Panc1 (cell line): ENCODE results near the gene ADAMTS2. TPM values are rescaled to one million over a fixed set of nuclear protein-coding genes. Genes with fewer than 3 reads are reported as not detected.

Experiments used
- ATAC-seq: fragments of 200-7000 bp; cut with Tn5 transposase; 2 replicates; pipeline ENCODE4 v1.9.1; 2020; ENCODE audit warnings: mild to moderate bottlenecking, moderate library complexity
- BruUV-seq: library from RNA; stranded (reverse); fragments of 400-500 nt; replicated peaks from 2 replicates; lab custom pipeline; 2021; lab: Mats Ljungman, UMichigan
- CTCF ChIA-PET: fragments of 300-600 bp; sonication (Branson Sonifier 250); formaldehyde crosslinking; loops from one replicate; lab custom pipeline; 2022; ENCODE audit warnings: antibody characterized with exemption; lab: Charles Lee
- POLR2A ChIA-PET: fragments of 300-600 bp; sonication (Branson Sonifier 250); formaldehyde crosslinking; loops from one replicate; lab custom pipeline; 2022; ENCODE audit warnings: antibody characterized with exemption; lab: Charles Lee
- DNase-seq: peaks from one replicate; pipeline ENCODE4 v3.0.0-alpha.2; 2010; ENCODE audit warnings: low read depth, low spot score
- H3K27ac ChIP-seq: 2 replicates; pipeline ENCODE4 v1.5.1; 2011; ENCODE audit warnings: mild to moderate bottlenecking, low read length, inconsistent platforms
- H3K27me3 ChIP-seq: fragments of 200-500 bp; sonication (Bioruptor generic); 2 replicates; pipeline ENCODE4 v1.6.0; 2014; ENCODE audit warnings: low read length, inconsistent platforms; ENCODE audit not compliant: control insufficient read depth, insufficient read depth
- H3K36me3 ChIP-seq: fragments of 200-500 bp; sonication (Bioruptor generic); 2 replicates; pipeline ENCODE4 v1.5.1; 2014; ENCODE audit warnings: inconsistent platforms, mild to moderate bottlenecking, low read length, moderate library complexity; ENCODE audit not compliant: control insufficient read depth, insufficient read depth
- H3K4me1 ChIP-seq: 2 replicates; pipeline ENCODE4 v1.5.1; 2011; ENCODE audit warnings: inconsistent platforms, mild to moderate bottlenecking, low read length, moderate library complexity; ENCODE audit not compliant: control insufficient read depth, insufficient read depth
- H3K4me3 ChIP-seq, 2 experiments: 2 replicates each; pipeline ENCODE4 v1.5.1; 2011 to 2012; ENCODE audit warnings: low read depth in 2 of 2, low read length in 2 of 2, mild to moderate bottlenecking in 2 of 2, inconsistent platforms in 1 of 2, moderate library complexity in 1 of 2
- H3K9me3 ChIP-seq: fragments of 200-500 bp; sonication (Bioruptor generic); 2 replicates; pipeline ENCODE4 v1.5.1; 2014; ENCODE audit warnings: low read depth, mild to moderate bottlenecking, inconsistent platforms, low read length, moderate library complexity; ENCODE audit not compliant: control insufficient read depth, insufficient read depth
- CTCF ChIP-seq: fragments of 450-650 bp; IDR thresholded peaks from 2 replicates; pipeline ENCODE4 v1.5.1; 2017; ENCODE audit warnings: mild to moderate bottlenecking
- POLR2AphosphoS5 ChIP-seq: IDR thresholded peaks from 2 replicates; pipeline ENCODE4 v1.6.1; 2012; ENCODE audit warnings: mild to moderate bottlenecking, low read depth, low read length, moderate library complexity
- REST ChIP-seq, 2 experiments: IDR thresholded peaks; 2 replicates each; pipeline ENCODE4 v1.6.1; 2011 to 2012; ENCODE audit warnings: low read depth in 2 of 2, control low read depth in 1 of 2, low read length in 1 of 2, mild to moderate bottlenecking in 1 of 2, moderate library complexity in 1 of 2; ENCODE audit not compliant: insufficient read depth in 1 of 2
- SIN3A ChIP-seq: IDR thresholded peaks from 2 replicates; pipeline ENCODE4 v1.6.1; 2012; ENCODE audit warnings: low read depth, mild to moderate bottlenecking, low read length, moderate library complexity, borderline replicate concordance; ENCODE audit not compliant: insufficient read depth
- TCF7L2 ChIP-seq: IDR thresholded peaks from 2 replicates; pipeline ENCODE4 v1.6.1; 2011; ENCODE audit warnings: mild to moderate bottlenecking, low read depth, low read length, inconsistent platforms
- in situ Hi-C: cut with HindIII; loops from 2 replicates; pipeline ENCODE4 v1.10.0; 2016; ENCODE audit warnings: low sequenced_read_pairs, low pct_unique_long_range_greater_than_20kb
- intact Hi-C: fragments of 100-400 bp; cut with micrococcal nuclease; formaldehyde crosslinking; loops from one replicate; pipeline ENCODE4 v1.10.0; 2022; ENCODE audit not compliant: unreplicated experiment
- total RNA-seq: library from RNA; stranded (reverse); gene quantifications from one replicate; pipeline ENCODE4 v1.2.1, GENCODE V29; 2021; ENCODE audit not compliant: unreplicated experiment

The ADAMTS2 gene
- total RNA-seq, 1 experiment from 2014 or later, result 0.13 TPM

- intact Hi-C loops (no loop called here), in situ Hi-C loops (no loop called here)
- Histone ChIP-seq H3K4me1 (no peaks in the 10 kb centered on the region), H3K27ac (no peak overlapping the region), H3K36me3 (no peaks in the 10 kb centered on the region), H3K4me3 (no peak overlapping the region), H3K9me3 (no peaks in the 10 kb centered on the region), H3K27me3 (no peaks in the 10 kb centered on the region)
- POLR2A ChIA-PET, result no interaction called here
- TF ChIP-seq TCF7L2 (no peak), POLR2AphosphoS5 (no peak), CTCF (no peak), REST (IDR thresholded peaks at IDR 0.05; ENCODE audit: insufficient read depth in 1 of 2, low read depth in 2 of 2, low read length in 1 of 2) (no peak), SIN3A (no peak)
- no TSS peak for BruUV-seq
- ATAC-seq (no peak), DNase-seq (no peak)
- CTCF ChIA-PET, result no interaction called here
These were observed 75.3 kb downstream of the ADAMTS2 start for GRCh38 chr5:179269781-179270543.

GRCh38 chr5:179268966-179269693, 76.1 kb downstream of the ADAMTS2 start:
- ChIA-PET POLR2A (no interaction called here), CTCF (no interaction called here)
- ATAC-seq, result no peak

More at GRCh38 chr5:179268966-179269693, 76.1 kb downstream of the ADAMTS2 start:
- Histone ChIP-seq H3K36me3 (no peaks in the 10 kb centered on the region), H3K4me1 (no peaks in the 10 kb centered on the region), H3K27me3 (no peaks in the 10 kb centered on the region), H3K4me3 (no peak overlapping the region), H3K27ac (no peak overlapping the region), H3K9me3 (no peaks in the 10 kb centered on the region)
- in situ Hi-C loops, result no loop called here
- intact Hi-C loops, result no loop called here
- TF ChIP-seq SIN3A, result no peak
- DNase-seq, result no peak
- BruUV-seq, result no TSS peak
